Measurements from ENCODE around the gene KLHL40.

DNA sequence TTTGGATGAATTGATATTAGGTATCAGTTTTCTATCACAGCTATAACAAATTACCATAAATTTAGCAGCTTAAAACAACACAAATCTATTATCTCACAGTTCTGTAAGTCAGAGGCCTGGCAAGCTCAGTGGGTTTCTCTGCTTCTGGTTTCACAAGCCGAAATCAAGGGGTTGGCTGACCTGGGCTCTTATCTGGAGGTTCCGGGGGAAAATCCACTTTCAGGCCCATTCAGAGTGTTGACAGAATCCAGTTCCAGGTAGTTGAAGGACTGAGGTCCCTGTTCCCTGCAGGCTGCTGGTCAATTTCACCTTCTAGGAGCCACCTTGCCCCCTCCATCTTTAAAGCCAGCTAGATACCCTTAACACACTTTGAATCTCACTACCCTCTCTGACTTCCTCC is 28.4 kb downstream of the KLHL40 start:
- no peak for TF ChIP-seq EP300 (IDR thresholded peaks at IDR 0.05)
- no peak for TF ChIP-seq POLR2A (IDR thresholded peaks at IDR 0.05; ENCODE audit: low read depth)
- TF ChIP-seq POLR2AphosphoS5 (IDR thresholded peaks at IDR 0.05), result no peak
- TF ChIP-seq CTCF (IDR thresholded peaks at IDR 0.05), result no peak

All from esophagus muscularis mucosa (tissue), 4 donors.